WI38 (cell line): ENCODE measurements around the gene NAV1.
"Not testable (repeated sequence)": the region's sequence is repeated elsewhere in the genome, so short reads cannot be mapped to it uniquely, and the experiment has no call there.

Experiments used
- H3K4me3 ChIP-seq: 2 replicates; pipeline ENCODE4 v1.5.1; 2011; ENCODE audit warnings: low read depth, mild to moderate bottlenecking, control low read depth, low read length
- CTCF ChIP-seq: IDR thresholded peaks from 2 replicates; pipeline ENCODE4 v1.5.1; 2012; ENCODE audit warnings: low read depth, mild to moderate bottlenecking, control low read depth, low read length

NAV1 gene

GRCh38 chr1:201516511-201517127, 22.3 kb upstream of the NAV1 start:
- no peak overlapping the region for H3K4me3 ChIP-seq
- TF ChIP-seq CTCF: no peak

- no peak for TF ChIP-seq CTCF
Measured at GRCh38 chr1:201517631-201518030, 21.3 kb upstream of the NAV1 start.

DNA sequence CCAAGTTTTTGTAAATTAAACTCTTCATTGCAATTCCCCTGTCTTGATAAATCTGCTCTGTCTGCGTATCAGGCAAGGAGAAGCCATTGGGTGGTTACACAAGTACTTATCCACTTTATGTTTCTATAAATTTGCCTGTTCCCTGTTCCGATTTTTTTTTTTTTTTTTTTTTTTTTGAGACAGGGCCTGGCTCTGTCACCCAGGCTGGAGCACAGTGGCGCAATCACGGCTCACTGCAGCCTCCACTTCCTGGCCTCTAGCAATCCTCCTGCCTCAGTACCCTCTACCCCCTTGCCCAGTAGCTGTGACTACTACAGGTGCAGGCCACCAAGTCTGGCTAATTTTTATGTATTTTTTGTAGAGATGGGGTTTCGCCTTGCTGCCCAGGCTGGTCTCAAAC, 20.9 kb upstream of the NAV1 start:
- H3K4me3 ChIP-seq: no peak overlapping the region
- TF ChIP-seq CTCF: no peak

More at GRCh38 chr1:201517631-201518030, 21.3 kb upstream of the NAV1 start:
- no peak overlapping the region for H3K4me3 ChIP-seq

GRCh38 chr1:201520046-201520575, 18.8 kb upstream of the NAV1 start:
- not testable (repeated sequence) for H3K4me3 ChIP-seq

- no peak overlapping the region for H3K4me3 ChIP-seq
- no peak for TF ChIP-seq CTCF
Measured at GRCh38 chr1:201525193-201525778, 13.6 kb upstream of the NAV1 start.

GRCh38 chr1:201527879-201528278, 11.0 kb upstream of the NAV1 start:
- no peak overlapping the region for H3K4me3 ChIP-seq
- TF ChIP-seq CTCF: no peak

GRCh38 chr1:201528631-201529252, 10.2 kb upstream of the NAV1 start:
- no peak for TF ChIP-seq CTCF
- H3K4me3 ChIP-seq: no peak overlapping the region
